ENCODE measurements around the gene PRRX1.

The PRRX1 gene

GRCh38 chr1:170660871-170661645, 2.9 kb upstream of the PRRX1 start (continued):
- TF ChIP-seq ZNF585B (tag by site-specific recombination; IDR thresholded peaks at IDR 0.05) (no peak), MZF1 (tag by site-specific recombination; IDR thresholded peaks at IDR 0.05; ENCODE audit: borderline replicate concordance) (no peak), ZNF513 (tag by site-specific recombination; IDR thresholded peaks at IDR 0.05) (no peak)

- ChIA-PET CTCF (interaction anchor here (0.6 to 1.0 kb wide), 3 partner anchors 15 to 1525 kb away, joined by 3 to 4 read pairs (median 3); no protein-coding TSS in a partner anchor), POLR2A (no interaction called here)
- peak overlapping the region; percentile 9; the same call in 1 of the 2 replicates for H3K4me3 ChIP-seq (ENCODE audit: low read depth, low read length)
- no peaks in the 10 kb centered on the region for H3K36me3 ChIP-seq (ENCODE audit: control insufficient read depth in 2 of 2, insufficient read depth in 1 of 2, low read length in 2 of 2)
- no peak overlapping the region for H3K27ac ChIP-seq (ENCODE audit: extremely low read depth, low read depth, low read length)
- TF ChIP-seq KLF9 (tag by site-specific recombination; IDR thresholded peaks at IDR 0.05; ENCODE audit: low read depth) (no peak), ZNF221 (tag by site-specific recombination; IDR thresholded peaks at IDR 0.05; ENCODE audit: borderline replicate concordance) (no peak), PRDM2 (tag by site-specific recombination; IDR thresholded peaks at IDR 0.05; ENCODE audit: borderline replicate concordance) (no peak), ZNF354C (tag by site-specific recombination; IDR thresholded peaks at IDR 0.05; ENCODE audit: borderline replicate concordance, low read depth) (no peak), HOXC10 (CRISPR knock-in tag; IDR thresholded peaks at IDR 0.05) (no peak), ZNF37A (tag by site-specific recombination; IDR thresholded peaks at IDR 0.05) (no peak), ZNF501 (tag by site-specific recombination; IDR thresholded peaks at IDR 0.05) (no peak), ZBTB26 (tag by site-specific recombination; optimal IDR thresholded peaks at IDR 0.05) (no peak), ZFP3 (tag by site-specific recombination; IDR thresholded peaks at IDR 0.05; ENCODE audit: low read depth) (no peak), ZNF169 (tag by site-specific recombination; IDR thresholded peaks at IDR 0.05) (no peak), SP7 (tag by site-specific recombination; IDR thresholded peaks at IDR 0.05) (no peak)
- 0 out of 2 replicates have a peak, but pooled peaks cover 2% of the 10 kb centered on the region for H3K4me1 ChIP-seq (ENCODE audit: control insufficient read depth, insufficient read depth, low read length)
- no peaks in the 10 kb centered on the region for H3K9me3 ChIP-seq (ENCODE audit: control insufficient read depth, insufficient read depth, low read depth, low read length)
These were observed 2.1 kb upstream of the PRRX1 start for GRCh38 chr1:170661646-170662411.
